Natural killer cell (primary cell): Measurements from ENCODE around the gene TMEM109. TPM values are rescaled to one million over a fixed set of nuclear protein-coding genes. Genes with fewer than 3 reads are reported as not detected.

Experiments
- ATAC-seq, 3 donors: fragments of 150-1000 bp in 2 of 3; fragments of 200-7000 bp in 1 of 3; cut with Tn5 transposase; 1 replicate in 1 of 3; 2 replicates in 2 of 3; pipeline ENCODE4 v1.10.0; 2021; ENCODE audit warnings: mild to moderate bottlenecking in 2 of 3, moderate library complexity in 2 of 3
- DNase-seq, 2 donors: peaks; one replicate each; pipeline versions ENCODE4 v3.0.0 to v3.0.0-alpha.2; 2013 to 2021; ENCODE audit warnings: mixed read lengths in 1 of 2
- H3K27ac ChIP-seq: one replicate; pipeline ENCODE4 v1.5.1; 2013; ENCODE audit warnings: mild to moderate bottlenecking, low read length
- H3K27me3 ChIP-seq: one replicate; pipeline ENCODE4 v1.6.1; 2013; ENCODE audit warnings: low read length; ENCODE audit not compliant: control insufficient read depth, insufficient read depth
- H3K36me3 ChIP-seq: one replicate; pipeline ENCODE4 v1.6.1; 2013; ENCODE audit warnings: low read length; ENCODE audit not compliant: control insufficient read depth, insufficient read depth
- H3K4me1 ChIP-seq: one replicate; pipeline ENCODE4 v1.6.1; 2013; ENCODE audit warnings: low read length; ENCODE audit not compliant: control insufficient read depth, insufficient read depth
- H3K4me3 ChIP-seq: one replicate; pipeline ENCODE4 v1.5.1; 2013; ENCODE audit warnings: low read length
- H3K9me3 ChIP-seq: one replicate; pipeline ENCODE4 v1.6.1; 2013; ENCODE audit warnings: low read length; ENCODE audit not compliant: control insufficient read depth, insufficient read depth
- H3K27ac Mint-ChIP-seq, 2 donors: one replicate each; pipeline ENCODE4 v1.8.0; 2022; ENCODE audit warnings: mild to moderate bottlenecking in 2 of 2, mixed read lengths in 2 of 2, moderate library complexity in 1 of 2
- H3K27me3 Mint-ChIP-seq, 2 donors: one replicate each; pipeline ENCODE4 v1.8.0; 2022; ENCODE audit warnings: low read depth in 2 of 2, mixed read lengths in 2 of 2
- H3K36me3 Mint-ChIP-seq: one replicate; pipeline ENCODE4 v1.8.0; 2022; ENCODE audit warnings: mixed read lengths
- H3K4me1 Mint-ChIP-seq, 2 donors: one replicate each; pipeline ENCODE4 v1.8.0; 2022; ENCODE audit warnings: mixed read lengths in 2 of 2
- H3K4me3 Mint-ChIP-seq: one replicate; pipeline ENCODE4 v1.8.0; 2022; ENCODE audit warnings: mild to moderate bottlenecking, moderate library complexity, mixed read lengths
- H3K9me3 Mint-ChIP-seq, 2 donors: one replicate each; pipeline ENCODE4 v1.8.0; 2022; ENCODE audit warnings: mixed read lengths in 2 of 2
- WGBS: methylation state at CpG from one replicate; pipeline ENCODE4 v1.1.7; 2013; ENCODE audit warnings: missing lambda C conversion rate; ENCODE audit not compliant: insufficient coverage; 5-methylcytosine and 5-hydroxymethylcytosine counted together
- intact Hi-C: fragments of 100-400 bp; cut with micrococcal nuclease; formaldehyde crosslinking; loops from one replicate; pipeline ENCODE4 v1.14.2; 2022
- total RNA-seq, 4 donors: library from RNA; stranded (reverse); fragments of 120-200 nt in 1 of 4; gene quantifications; one replicate each; pipeline versions ENCODE4 v1.2.3 to v1.2.4, GENCODE V29; 2013 to 2022
- TF ChIP-seq, protein P1 (sequence below): fragments of 200-600 bp; IDR thresholded peaks from one replicate; pipeline ENCODE4 v1.8.0; 2022; ENCODE audit warnings: antibody characterized with exemption

Gene TMEM109, protein sequence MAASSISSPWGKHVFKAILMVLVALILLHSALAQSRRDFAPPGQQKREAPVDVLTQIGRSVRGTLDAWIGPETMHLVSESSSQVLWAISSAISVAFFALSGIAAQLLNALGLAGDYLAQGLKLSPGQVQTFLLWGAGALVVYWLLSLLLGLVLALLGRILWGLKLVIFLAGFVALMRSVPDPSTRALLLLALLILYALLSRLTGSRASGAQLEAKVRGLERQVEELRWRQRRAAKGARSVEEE
- total RNA-seq, result 100 to 1,000 TPM in 1 of 3 donors, 10 to 100 TPM in 2; 89.3 to 102 (median 96.8) TPM
- total RNA-seq (2013), result 43.0 TPM

DNA sequence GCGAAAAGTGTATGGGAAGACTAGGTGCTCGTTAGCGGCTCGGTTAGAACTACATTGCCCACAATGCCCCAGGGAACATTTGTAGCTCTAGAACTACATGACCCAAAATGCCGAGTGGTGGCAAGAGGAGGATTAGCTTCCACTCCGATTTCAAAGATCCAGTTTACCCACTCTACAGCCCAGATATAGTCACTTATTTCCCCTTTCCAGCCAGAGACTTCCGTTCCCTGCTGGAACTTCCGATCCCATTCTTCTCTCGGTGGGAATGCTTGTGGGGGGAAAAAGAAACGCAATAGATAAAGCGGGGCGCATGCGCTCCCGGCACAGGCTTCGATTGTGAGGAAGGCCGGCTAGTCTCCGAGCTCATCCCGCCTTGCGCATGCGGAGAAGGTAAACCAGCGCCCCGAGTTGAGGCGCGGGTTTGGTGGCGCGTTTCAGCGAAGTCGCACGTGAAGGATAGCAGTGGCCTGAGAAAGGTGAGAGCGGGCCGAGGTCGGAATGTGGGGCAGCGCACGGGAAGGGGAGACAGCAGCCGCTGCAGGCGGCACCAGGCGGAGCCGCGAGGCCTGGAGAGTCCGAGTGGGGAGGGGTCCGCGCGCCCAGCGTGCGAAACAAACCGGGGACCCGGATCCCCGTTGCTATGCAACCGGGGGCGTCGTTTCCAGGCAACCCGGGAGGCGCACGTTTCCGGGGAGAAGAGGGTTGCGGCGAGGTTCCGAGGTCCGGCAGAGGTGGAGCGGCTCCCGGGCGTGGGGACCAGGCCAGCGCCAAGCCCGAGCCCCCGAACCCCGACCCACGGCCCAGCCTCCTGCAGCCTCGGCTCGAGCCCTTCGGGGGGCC, at the start of gene TMEM109:
Gene TMEM109 (plus strand): TSS at position 366 of the 840 bp plus-strand sequence. CDS start 5,536 bp downstream, outside the sequence.
- intact Hi-C loops, result no loop called here
- Mint-ChIP-seq H3K36me3 (no peaks in the 10 kb centered on the region), H3K4me1 (peaks cover 50 to 52% of the 10 kb centered on the region in 2 donors), H3K9me3 (no peaks in the 10 kb centered on the region), H3K4me3 (peak within 1 kb of the TSS; percentile 99), H3K27ac (peak within 1 kb of the TSS; percentile 92 to 96), H3K27me3 (no peaks in the 10 kb centered on the region)
- H3K36me3 ChIP-seq, result no peaks in the 10 kb centered on the region
- WGBS, result under 1% methylated on average over 68 of the region's 70 CpGs
- peaks cover 59% of the 10 kb centered on the region for H3K4me1 ChIP-seq
- no peaks in the 10 kb centered on the region for H3K27me3 ChIP-seq
- peak within 1 kb of the TSS; percentile 91 for H3K27ac ChIP-seq
- DNase-seq, result peak; percentile 79 to 96
- TF ChIP-seq, protein P1, sequence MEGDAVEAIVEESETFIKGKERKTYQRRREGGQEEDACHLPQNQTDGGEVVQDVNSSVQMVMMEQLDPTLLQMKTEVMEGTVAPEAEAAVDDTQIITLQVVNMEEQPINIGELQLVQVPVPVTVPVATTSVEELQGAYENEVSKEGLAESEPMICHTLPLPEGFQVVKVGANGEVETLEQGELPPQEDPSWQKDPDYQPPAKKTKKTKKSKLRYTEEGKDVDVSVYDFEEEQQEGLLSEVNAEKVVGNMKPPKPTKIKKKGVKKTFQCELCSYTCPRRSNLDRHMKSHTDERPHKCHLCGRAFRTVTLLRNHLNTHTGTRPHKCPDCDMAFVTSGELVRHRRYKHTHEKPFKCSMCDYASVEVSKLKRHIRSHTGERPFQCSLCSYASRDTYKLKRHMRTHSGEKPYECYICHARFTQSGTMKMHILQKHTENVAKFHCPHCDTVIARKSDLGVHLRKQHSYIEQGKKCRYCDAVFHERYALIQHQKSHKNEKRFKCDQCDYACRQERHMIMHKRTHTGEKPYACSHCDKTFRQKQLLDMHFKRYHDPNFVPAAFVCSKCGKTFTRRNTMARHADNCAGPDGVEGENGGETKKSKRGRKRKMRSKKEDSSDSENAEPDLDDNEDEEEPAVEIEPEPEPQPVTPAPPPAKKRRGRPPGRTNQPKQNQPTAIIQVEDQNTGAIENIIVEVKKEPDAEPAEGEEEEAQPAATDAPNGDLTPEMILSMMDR, result no peak
- H3K9me3 ChIP-seq, result no peaks in the 10 kb centered on the region
- peak; percentile 64 to 80 (median 69) for ATAC-seq
- H3K4me3 ChIP-seq, result peak within 1 kb of the TSS; percentile 75

DNA sequence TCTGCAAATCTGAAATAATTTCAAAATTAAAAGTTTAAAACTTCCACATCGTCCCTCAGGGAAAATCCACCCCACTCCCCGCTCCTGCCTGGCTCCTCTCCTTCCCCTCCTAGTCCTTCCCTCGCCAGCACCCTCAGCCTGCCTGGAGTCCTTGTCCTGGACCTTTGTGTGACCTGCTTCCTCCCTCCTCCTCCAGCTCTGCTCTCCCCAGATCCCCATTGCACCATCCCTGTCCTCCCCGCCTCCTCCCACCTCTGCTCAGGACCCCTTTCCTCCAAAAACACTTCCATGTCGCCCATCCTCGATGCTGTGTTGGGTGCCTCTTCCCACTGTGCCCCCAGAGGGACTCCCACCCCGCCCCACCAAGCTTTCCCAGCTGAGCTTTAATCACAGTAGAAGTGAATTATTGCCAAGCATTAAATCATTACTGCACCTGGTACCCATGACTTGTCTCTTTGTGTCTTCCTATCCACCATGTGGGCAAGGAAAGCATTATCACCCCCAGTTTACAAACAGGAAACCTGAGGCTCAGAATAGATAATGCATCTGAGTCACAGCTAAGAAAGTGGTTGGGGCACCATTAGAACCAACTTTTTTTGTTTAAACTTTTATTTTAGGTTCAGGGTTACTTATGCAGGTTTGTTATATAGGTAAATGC, 49.0 kb upstream of the TMEM109 start:
- Histone ChIP-seq H3K27ac (no peak overlapping the region), H3K4me1 (no peaks in the 10 kb centered on the region), H3K27me3 (no peaks in the 10 kb centered on the region), H3K36me3 (no peaks in the 10 kb centered on the region), H3K9me3 (no peaks in the 10 kb centered on the region), H3K4me3 (no peak overlapping the region)
- peaks cover 4 to 8% of the 10 kb centered on the region in 2 donors for H3K27me3 Mint-ChIP-seq
- intact Hi-C loops, result no loop called here
- no peaks in the 10 kb centered on the region for H3K4me1 Mint-ChIP-seq
- H3K9me3 Mint-ChIP-seq, result no peaks in the 10 kb centered on the region
- ATAC-seq, result peak in 1 of 3 donors; percentile 51
- H3K27ac Mint-ChIP-seq, result no peak overlapping the region
- no peak for DNase-seq
- WGBS, result 76% methylated on average over 7 of the region's 7 CpGs
- no peaks in the 10 kb centered on the region for H3K36me3 Mint-ChIP-seq
- TF ChIP-seq, protein P1, result no peak
- no peak overlapping the region for H3K4me3 Mint-ChIP-seq

DNA sequence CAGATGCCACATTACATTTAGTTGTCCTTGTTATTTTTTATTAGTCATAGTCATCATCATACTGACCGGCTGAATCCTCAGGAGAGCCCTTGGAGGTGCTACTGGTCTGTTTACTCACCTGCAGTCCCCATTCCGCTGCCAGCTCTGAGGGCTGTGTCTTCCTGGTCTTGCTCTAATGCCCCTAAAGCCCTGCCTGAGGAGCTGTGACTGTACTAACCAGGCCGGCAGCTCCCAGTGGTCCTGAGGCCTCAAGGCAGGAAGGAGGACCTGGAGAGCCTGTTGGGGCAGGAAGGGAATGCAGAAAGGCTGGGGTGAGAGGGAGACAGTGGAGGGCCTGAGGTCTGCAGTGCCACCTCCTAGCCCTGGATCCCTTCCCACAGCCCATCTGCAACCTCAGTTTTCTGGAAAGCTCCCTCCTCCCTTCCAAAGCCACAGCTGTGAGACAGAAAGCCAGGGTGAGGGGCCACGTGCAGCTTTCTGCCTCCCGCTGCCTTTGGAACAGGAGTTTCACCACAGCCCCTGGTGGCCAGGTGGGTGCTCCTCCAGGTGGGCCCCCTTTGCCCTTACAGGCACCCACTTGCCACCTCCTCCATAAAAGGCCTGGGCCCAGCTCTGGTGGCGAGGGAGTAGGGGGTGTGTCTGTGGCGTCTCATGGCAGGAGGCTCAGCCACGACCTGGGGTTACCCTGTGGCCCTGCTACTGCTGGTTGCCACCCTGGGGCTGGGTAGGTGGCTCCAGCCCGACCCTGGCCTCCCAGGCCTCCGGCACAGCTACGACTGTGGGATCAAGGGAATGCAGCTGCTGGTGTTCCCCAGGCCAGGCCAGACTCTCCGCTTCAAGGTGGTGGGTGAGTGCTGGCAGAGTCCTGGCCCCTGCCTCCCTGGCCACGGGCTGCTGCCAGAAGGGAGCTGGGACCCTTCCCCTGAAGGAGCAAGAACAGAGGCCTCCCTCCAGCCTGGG, 46.8 kb upstream of the TMEM109 start, which contains the start of gene ZP1:
Gene ZP1 (plus strand): TSS at position 632 of the 960 bp plus-strand sequence. CDS start 20 bp downstream, at position 652.
- intact Hi-C loops, result no loop called here
- no peaks in the 10 kb centered on the region for H3K36me3 ChIP-seq
- Mint-ChIP-seq H3K9me3 (no peaks in the 10 kb centered on the region), H3K4me1 (peaks cover 0 to 4% of the 10 kb centered on the region in 2 donors), H3K4me3 (no peak within 1 kb of the TSS), H3K27ac (no peak within 1 kb of the TSS), H3K27me3 (peaks cover 4 to 6% of the 10 kb centered on the region in 2 donors), H3K36me3 (no peaks in the 10 kb centered on the region)
- ATAC-seq, result no peak
- no peak for DNase-seq
- no peak within 1 kb of the TSS for H3K27ac ChIP-seq
- no peaks in the 10 kb centered on the region for H3K9me3 ChIP-seq
- TF ChIP-seq, protein P1, result no peak
- no peaks in the 10 kb centered on the region for H3K27me3 ChIP-seq
- WGBS, result 78% methylated on average over 13 of the region's 13 CpGs
- peaks cover 9% of the 10 kb centered on the region for H3K4me1 ChIP-seq
- no peak within 1 kb of the TSS for H3K4me3 ChIP-seq
